HG03460 (cell line): ENCODE data around the gene CSF2RB.

Experiments used
- ATAC-seq: cut with Tn5 transposase; IDR thresholded peaks from one replicate; pipeline ENCODE4 v1.9.1; 2021; ENCODE audit not compliant: unreplicated experiment

Gene CSF2RB

DNA sequence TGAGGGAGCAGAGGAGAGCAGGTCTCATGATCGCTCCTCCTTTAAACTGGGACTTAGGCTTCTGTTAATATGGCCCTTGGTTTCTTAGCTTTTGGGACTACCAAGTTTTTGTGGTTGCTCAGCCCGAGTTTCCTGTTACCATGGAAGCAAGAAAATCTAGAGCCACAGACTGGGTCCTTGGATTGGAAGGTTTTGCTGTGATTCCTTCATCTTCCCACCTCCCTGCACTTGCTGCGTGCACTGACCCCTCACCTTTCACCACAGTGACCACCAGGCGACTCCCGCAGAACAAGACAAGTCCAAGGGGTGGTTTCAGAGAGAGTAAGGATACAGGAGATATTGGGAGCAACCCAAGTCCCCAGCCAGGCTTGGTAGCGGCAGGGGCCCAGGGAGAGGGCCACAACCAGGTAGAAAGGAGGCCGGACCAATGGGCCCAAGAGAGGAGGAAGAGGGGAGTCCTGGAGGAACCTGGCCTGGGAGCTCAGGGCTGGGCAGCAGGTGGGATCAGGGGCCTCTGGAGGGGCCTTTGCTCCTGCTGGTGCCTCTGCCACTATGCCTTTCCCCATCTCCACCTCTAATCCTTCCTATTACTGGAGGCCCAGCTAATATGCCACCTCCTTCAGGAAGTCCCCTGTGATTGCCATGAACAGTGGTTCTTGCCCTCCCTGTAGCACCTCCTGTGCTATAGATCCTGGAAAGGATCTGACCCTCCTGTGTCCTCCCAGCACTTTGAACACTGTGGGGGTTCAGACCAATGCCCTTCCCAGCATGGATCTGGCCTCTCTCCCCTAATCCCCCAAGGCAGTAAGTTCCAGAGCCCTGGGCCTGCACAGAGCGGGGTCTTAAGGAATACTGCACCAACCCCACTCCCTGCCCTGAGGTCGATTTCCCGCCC, 21.2 kb downstream of the CSF2RB start:
- no peak for ATAC-seq

DNA sequence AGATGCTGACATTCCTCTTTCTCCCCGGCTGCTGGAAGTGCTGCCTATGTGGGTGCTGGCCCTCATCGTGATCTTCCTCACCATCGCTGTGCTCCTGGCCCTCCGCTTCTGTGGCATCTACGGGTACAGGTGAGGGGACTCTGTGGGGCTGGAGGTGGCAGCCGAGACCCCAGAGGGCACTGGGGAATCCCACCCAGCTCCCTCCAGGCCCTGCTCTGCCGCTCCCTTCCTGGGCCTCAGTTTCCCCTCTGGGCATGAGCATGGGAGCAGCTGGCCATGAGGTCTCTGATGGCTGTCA, 21.8 kb downstream of the CSF2RB start:
- ATAC-seq: no peak

DNA sequence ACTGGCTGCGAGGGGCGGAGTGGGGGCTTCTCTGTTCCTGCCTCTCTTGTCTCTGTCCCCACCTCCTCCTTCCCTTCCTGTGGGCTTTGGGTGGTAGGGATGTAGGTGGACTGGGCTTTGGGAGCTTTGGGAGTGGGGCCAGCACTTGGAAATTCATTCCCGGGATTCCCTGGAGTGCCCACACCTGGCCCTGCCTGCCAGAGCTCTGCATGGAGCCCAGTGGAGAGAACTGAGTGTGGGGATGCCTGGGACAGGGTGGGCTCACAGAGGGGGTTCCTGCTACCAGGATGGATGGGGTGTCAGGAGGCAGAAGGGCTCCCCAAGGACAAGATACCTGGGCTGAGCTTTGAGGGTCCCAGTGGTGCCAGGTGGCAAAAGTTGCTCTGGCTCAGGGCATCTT, 22.3 kb downstream of the CSF2RB start:
- no peak for ATAC-seq

DNA sequence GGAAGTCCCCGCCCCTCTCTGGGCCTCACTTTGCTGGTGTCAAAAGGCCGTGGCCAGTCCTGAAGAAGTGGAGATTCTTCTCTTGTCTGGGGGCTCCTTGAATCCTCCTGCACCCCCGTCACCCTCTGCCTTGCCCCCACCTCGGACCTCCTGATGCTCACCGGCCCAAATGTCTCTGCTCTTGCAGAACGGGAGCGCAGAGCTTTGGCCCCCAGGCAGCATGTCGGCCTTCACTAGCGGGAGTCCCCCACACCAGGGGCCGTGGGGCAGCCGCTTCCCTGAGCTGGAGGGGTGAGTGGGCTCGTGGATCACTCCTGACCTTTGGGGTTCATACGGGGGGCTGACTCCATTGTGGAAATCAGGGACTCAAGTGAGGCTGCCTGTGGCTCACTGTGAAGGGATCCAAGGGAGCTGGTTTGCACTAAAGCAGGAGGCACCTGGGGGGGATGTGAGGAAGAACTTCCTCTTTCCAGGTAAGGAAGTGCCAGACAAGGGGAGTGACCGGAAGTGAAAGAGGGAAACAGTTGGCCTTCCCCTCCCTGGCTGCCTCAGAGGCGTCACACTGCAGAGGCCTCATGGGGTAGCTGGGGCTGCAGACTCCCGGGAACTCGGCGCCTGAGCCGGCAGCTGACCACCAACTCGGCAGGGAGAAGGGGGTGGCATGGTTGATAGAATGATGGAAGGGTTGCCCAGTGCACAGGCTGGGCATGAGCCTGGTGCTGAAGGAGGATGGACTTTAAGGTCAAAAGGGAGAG, 23.1 kb downstream of the CSF2RB start:
- ATAC-seq: no peak

DNA sequence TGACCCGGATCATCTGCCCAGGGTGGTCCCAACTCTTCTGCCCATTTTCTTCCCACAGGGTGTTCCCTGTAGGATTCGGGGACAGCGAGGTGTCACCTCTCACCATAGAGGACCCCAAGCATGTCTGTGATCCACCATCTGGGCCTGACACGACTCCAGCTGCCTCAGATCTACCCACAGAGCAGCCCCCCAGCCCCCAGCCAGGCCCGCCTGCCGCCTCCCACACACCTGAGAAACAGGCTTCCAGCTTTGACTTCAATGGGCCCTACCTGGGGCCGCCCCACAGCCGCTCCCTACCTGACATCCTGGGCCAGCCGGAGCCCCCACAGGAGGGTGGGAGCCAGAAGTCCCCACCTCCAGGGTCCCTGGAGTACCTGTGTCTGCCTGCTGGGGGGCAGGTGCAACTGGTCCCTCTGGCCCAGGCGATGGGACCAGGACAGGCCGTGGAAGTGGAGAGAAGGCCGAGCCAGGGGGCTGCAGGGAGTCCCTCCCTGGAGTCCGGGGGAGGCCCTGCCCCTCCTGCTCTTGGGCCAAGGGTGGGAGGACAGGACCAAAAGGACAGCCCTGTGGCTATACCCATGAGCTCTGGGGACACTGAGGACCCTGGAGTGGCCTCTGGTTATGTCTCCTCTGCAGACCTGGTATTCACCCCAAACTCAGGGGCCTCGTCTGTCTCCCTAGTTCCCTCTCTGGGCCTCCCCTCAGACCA, 24.0 kb downstream of the CSF2RB start:
- ATAC-seq: no peak

DNA sequence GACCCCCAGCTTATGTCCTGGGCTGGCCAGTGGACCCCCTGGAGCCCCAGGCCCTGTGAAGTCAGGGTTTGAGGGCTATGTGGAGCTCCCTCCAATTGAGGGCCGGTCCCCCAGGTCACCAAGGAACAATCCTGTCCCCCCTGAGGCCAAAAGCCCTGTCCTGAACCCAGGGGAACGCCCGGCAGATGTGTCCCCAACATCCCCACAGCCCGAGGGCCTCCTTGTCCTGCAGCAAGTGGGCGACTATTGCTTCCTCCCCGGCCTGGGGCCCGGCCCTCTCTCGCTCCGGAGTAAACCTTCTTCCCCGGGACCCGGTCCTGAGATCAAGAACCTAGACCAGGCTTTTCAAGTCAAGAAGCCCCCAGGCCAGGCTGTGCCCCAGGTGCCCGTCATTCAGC, 24.6 kb downstream of the CSF2RB start:
- ATAC-seq: no peak

DNA sequence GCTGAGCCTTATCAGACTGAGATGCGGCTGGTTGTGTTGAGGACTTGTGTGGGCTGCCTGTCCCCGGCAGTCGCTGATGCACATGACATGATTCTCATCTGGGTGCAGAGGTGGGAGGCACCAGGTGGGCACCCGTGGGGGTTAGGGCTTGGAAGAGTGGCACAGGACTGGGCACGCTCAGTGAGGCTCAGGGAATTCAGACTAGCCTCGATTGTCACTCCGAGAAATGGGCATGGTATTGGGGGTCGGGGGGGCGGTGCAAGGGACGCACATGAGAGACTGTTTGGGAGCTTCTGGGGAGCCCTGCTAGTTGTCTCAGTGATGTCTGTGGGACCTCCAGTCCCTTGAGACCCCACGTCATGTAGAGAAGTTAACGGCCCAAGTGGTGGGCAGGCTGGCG, 25.5 kb downstream of the CSF2RB start:
- ATAC-seq: no peak

DNA sequence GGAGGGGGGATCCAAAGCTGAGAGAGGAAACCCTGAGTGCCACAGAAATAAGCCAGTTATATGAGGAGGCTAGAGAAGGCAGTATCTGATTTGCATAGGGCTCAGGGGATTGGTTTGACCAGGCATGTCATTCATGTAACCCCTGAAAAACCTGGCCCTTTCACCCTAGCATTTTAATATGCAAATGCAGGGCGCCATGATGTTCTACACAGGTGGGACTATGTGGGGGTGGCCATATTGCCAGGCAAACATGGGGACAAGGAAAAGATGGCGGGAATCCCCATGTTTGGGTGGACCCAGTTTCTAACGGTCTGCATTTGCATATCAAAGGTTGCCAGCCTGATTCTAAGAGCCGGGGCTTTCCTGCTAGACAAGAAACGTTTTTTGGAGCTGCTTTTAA, 27.2 kb downstream of the CSF2RB start:
- no peak for ATAC-seq

DNA sequence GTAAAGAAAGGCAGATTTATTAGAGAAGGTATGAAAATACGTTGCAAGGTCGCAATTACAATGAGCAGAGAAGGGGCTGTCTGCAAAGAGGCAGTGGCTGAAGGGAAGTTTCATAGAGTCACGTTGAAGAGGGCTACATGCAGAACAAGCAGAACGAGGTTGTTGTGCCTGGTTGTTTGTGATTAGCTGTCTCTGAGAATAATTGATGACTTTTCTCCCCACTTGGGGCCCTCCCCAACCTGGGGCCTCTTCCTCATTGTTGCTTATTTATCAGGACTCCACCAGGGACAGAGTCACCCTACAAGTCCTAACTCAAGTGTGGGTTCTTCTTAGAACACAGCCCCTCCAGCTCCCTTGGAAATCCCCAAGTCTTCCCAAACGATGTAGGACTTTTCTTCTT, 29.1 kb downstream of the CSF2RB start:
- no peak for ATAC-seq

DNA sequence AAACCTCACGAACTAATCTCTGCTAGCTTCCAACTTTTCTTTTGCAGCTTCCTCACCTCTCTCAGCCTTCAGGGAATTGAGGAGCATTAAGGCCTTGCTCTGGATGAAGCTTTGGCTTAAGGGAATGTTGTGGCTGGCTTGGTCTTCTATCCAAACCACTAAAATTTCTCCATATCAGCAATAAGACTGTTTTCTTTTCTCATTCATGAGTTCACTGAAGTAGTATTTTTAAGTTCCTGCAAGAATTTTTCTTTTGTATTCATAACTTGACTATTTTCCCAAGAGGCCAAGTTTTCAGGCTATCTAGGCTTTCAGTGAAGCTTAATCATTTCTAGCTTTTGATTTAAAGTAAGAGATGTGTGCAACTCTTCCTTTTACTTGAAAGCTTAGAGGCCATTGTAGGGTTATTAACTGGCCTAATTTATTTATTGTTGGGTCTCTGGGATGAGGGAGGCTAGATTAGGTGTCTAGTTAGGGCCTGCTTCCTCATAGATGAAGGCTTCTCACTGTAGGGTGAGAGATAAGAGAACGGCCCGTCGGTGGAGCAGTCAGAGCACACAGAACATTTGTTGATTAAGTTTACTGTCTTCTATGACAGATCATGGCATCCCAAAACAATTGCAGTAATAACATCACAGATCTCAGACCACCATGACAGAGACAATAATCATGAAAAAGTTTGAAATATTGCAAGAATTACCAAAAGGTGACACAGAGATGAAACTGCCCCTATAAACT, 33.2 kb downstream of the CSF2RB start:
- no peak for ATAC-seq

DNA sequence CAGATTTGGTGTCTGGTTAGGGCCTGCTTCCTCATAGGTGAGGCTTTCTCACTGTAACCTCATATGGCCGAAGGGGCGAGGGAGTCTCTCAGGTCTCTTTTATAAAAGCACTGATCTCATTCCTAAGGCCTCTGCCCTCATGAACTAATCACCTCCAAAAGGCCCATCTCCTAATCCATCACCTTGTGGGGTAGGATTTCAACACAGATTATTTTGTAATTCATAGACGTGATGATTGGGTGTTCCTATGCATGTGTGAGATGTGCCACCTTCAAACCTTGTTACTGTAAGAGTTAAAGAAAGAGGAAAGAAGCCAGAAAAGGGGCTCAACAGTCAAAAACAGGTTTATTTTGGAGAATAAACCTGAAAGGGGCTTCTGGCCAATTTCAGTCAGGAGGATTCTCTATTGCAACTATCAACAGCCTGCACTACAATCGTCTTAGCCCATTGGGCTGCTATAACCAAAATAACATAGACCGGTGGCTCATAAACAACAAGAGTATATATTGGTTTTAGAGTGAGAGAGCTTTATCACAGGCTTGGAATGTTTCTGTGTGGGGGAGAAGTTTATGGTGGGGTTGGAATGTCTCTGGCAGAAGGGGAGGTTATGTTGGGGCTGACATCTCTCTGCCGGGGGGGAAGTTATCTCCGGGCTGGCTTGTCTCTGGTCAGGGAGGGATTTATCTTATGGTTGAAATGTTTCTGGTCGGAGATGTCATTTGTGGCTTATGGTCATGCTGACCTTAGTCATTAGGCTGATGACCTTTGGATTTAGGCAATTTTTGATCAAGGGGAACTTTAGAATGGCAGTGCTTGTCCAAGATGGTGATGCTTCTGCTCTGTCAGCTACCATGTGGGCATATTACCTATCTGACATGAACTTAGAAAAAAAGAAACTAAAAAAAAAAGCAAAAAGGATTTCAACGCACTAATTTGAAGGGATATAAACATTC, 35.1 kb downstream of the CSF2RB start:
- ATAC-seq: no peak

DNA sequence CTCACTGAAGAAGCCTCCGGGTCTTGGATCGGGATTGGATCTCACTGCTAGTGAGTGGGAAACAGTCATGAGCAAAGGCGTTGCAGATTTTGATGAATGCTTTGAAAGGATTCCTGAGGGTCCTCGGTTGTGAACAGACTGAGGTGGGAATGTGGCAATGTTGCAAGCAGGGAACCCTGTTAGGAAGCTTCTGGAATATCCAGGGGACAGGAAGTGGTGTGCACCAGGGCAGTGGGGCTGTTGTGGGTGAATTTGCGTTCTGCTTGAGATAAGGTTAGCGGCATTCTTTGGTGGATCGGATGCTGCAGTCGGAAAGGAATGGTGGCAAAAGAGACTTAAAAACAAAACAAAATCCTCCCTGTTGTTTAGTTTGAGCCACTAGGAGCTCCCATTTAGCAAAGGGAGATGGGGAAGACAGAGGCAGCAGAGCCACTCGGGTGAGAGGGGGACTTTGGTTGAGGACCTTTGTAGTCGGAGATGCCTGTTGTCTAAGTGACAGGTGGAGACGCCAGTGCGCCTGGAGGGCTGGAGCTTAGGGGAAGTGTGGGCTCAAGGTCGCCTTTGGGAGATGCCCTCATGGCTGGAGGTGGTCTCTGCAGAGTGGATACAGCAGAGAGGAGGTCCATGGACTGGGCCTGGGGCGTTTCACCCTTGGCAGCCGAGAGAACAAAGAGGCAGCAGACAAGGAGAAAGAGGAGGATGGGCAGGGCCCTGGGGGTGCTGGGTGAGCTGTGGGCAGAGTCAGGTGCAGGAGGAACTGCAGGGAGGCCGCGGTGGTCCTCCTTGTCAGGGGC, 37.6 kb downstream of the CSF2RB start:
- ATAC-seq: no peak

DNA sequence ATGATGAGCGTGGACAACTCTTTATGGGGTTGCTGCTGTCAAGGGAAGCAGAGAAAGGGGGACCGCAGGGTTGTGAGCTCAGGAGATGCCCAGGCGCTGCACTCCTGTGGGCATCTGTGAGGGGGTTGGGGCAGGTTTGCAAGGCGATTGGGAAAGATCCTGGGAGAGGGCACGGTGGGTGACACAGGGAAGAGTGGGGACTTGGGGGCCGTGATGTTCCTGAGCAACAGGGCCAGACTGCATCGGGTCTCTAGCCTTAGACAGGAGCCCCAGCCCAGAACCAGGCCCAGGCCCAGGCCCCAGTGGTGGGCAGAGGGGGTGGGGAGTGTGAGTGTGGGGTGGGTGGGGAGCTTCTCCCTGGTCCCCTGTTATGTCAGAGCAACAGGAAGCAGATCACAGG, 38.3 kb downstream of the CSF2RB start:
- no peak for ATAC-seq

DNA sequence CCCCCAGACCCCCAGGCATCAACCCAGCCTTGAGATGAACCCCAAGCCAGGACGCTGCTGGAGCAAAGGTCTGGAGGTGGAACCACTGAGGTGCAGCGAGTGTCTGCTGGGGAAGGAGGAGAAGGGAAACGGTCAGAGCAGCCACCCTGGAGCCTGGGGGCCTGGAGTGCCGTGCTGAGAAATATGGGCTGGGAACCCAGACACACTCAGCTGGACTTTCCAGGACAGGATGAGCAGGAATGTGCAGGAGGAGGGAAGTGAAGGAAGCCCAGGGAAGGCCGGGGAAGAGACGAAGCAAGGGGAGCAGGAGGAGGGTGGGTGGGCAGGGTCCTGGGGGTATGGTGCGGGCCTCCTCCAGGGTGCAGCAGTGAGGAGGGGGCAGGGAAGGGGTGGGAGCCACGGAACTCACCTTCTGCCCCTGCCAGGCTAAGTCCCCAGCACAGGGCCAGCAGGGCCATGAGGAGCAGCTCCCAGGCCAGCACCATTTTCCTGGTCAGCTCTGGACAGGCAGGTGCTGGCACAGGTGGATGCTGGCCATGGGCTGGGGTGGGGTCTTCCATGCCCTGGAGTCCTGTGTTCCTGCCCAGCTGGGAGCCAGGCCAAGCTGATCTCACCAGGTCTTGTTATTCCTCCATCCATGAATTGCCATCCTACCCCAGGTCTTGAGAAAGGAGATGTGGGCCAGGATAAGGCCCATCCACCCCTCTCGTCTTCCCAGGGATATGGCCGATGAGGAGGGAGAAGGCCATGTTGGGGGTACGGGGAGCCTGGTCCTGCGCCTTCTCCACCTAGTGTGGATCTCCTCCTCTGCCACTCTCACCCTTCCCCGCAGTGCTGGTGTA, 40.0 kb downstream of the CSF2RB start:
- ATAC-seq: no peak

DNA sequence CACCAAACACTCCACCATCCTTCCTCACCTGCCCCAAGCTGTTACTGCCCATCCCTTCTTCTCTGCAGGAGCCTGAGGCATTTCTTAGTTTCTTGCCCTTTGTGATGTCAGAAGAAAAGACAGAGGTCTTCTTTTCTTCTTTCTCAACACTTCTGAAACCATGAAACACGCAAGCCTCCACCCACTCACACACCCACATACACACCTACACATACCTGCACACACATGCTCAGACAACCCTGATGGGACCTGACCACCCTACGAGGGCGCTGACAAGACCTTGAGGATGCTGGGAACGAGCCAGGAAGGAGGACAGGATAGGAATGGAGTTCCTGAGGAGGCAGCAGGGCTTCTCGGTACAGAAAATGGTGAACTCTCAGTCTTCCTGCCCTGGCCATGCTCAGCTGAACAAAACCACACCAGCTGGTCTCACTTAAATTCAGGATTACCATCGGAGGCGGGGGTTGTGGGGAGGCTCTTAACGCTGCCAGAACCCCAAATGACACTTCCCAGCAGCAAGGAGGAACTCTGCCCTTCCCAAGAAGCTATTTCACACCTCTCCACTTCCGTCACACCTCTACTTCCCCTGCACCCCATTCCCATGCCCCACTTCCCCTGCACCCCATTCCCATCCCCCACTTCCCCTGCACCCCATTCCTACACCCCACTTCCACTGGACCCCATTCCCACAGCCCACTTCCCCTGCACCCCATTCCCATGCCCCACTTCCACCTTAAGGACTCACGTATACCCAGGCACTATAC, 41.0 kb downstream of the CSF2RB start:
- ATAC-seq: no peak

DNA sequence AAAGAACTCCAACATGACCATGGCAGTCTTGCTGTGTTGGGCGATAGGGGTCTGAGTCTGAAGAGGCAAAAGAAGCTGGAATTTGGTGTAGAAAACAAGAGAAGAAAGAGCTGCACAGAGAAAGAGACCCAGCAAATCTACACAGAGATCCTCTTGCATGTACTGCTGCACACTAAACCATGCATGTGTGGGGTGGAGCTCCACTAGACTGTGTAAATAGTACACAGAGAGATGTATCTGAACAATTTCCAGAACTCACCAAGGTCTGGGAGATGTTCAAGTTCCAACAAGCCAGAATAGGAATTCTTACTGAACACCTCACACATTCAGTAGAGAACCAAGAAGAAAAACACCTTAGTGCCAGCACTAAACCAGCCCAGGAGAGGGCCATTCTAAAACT, 42.3 kb downstream of the CSF2RB start:
- no peak for ATAC-seq

DNA sequence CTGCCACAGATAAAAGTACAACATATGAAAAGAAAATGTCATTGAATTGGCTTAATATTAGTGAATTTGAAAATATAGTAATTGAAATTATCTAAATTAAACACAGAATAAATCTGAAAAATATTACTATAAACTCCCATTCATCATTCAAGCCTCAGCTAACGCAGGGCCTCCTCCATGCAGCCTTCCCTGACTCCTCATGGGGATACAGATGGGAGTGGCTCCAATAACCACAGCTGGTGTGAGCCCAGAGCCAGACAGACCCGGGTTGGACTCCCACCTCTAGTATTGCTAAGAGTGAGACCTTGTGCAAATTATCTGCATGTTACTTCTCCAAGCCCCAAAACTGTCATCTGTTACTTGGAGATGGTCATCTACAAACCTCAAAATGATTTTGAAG, 44.9 kb downstream of the CSF2RB start:
- no peak for ATAC-seq

DNA sequence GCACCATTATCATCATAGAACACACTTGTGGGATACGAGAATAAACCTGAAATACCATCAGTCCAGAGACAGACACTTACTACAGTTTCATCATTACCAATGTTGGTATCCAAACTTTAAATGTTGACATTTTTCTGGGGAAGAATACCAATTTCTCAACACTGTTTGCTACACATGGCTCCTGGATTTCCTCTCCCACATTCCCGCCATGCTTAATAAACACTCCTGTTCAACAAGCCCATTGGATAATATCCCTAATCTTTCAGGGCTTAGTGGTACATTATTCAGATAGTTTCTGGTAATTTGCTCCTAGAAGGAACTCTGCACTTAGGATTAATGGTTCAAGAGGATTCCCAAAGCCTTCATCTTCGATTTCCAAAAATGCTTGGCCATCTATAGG, 48.2 kb downstream of the CSF2RB start:
- ATAC-seq: no peak
